Neural cell (in vitro differentiated cells): Measurements from ENCODE around the gene WARS2. TPM values are rescaled to one million over a fixed set of nuclear protein-coding genes. Genes with fewer than 3 reads are reported as not detected.

Experiments
- H2AFZ ChIP-seq: fragments of 200-600, 300-800 bp; sonication (generic), shearing (Covaris generic); 2 replicates; pipeline ENCODE4 v1.6.0; 2014; ENCODE audit warnings: low read depth, mild to moderate bottlenecking, antibody characterized with exemption, low read length, moderate library complexity
- H3F3A ChIP-seq: fragments of 200-600 bp; shearing (Covaris generic); 2 replicates; pipeline ENCODE4 v1.6.1; 2016; ENCODE audit warnings: mild to moderate bottlenecking, moderate library complexity, mixed read lengths, antibody characterized with exemption, low read length; ENCODE audit not compliant: insufficient read depth, poor library complexity, severe bottlenecking
- H3K27ac ChIP-seq: fragments of 200-600, 300-800 bp; sonication (generic), shearing (Covaris generic); 2 replicates; pipeline ENCODE4 v1.5.1; 2014; ENCODE audit warnings: mild to moderate bottlenecking, low read length, moderate library complexity
- H3K27me3 ChIP-seq: fragments of 300-800, 200-600 bp; sonication (generic), shearing (Covaris generic); 2 replicates; pipeline ENCODE4 v1.6.0; 2014; ENCODE audit warnings: mild to moderate bottlenecking, low read depth, low read length, moderate library complexity; ENCODE audit not compliant: insufficient read depth
- H3K36me3 ChIP-seq: fragments of 300-800, 200-600 bp; sonication (generic), shearing (Covaris generic); 2 replicates; pipeline ENCODE4 v1.5.1; 2014; ENCODE audit warnings: mild to moderate bottlenecking, antibody characterized with exemption, low read length, moderate library complexity; ENCODE audit not compliant: insufficient read depth
- H3K4me2 ChIP-seq: fragments of 300-800, 200-600 bp; sonication (generic), shearing (Covaris generic); 2 replicates; pipeline ENCODE4 v1.6.0; 2014; ENCODE audit warnings: mild to moderate bottlenecking, low read length
- H3K4me3 ChIP-seq: fragments of 300-800, 200-600 bp; sonication (generic), shearing (Covaris generic); 2 replicates; pipeline ENCODE4 v1.5.1; 2014; ENCODE audit warnings: mild to moderate bottlenecking, low read length, moderate library complexity
- H3K79me2 ChIP-seq: fragments of 200-600 bp; shearing (Covaris generic); replicated peaks from 2 replicates; pipeline ENCODE4 v1.6.0; 2014; ENCODE audit warnings: mild to moderate bottlenecking, low read length, moderate library complexity; ENCODE audit not compliant: insufficient read depth
- H3K9ac ChIP-seq: fragments of 300-800, 200-600 bp; sonication (generic), shearing (Covaris generic); 2 replicates; pipeline ENCODE4 v1.6.1; 2016; ENCODE audit warnings: mild to moderate bottlenecking, low read length, mixed read lengths
- H3K9me2 ChIP-seq: fragments of 200-600 bp; shearing (Covaris generic); 2 replicates; pipeline ENCODE4 v1.6.1; 2016; ENCODE audit warnings: mild to moderate bottlenecking, low read length, mixed read lengths; ENCODE audit not compliant: insufficient read depth
- H3K9me3 ChIP-seq: fragments of 200-600, 300-800 bp; sonication (generic), shearing (Covaris generic); 2 replicates; pipeline ENCODE4 v1.6.1; 2016; ENCODE audit warnings: mild to moderate bottlenecking, mixed run types, low read length, moderate library complexity, mixed read lengths
- H4K20me1 ChIP-seq: fragments of 200-600 bp; shearing (Covaris generic); 2 replicates; pipeline ENCODE4 v1.6.1; 2016; ENCODE audit warnings: mild to moderate bottlenecking, mixed run types; ENCODE audit not compliant: insufficient read depth
- EP300 ChIP-seq: fragments of 450-650 bp; conservative IDR thresholded peaks from 2 replicates; pipeline ENCODE4 v1.6.1; 2014; ENCODE audit warnings: antibody characterized with exemption, mild to moderate bottlenecking, moderate library complexity; ENCODE audit not compliant: poor library complexity, severe bottlenecking
- EZH2 ChIP-seq: fragments of 200-600, 300-800 bp; shearing (Covaris generic), sonication (generic); IDR thresholded peaks from 2 replicates; pipeline ENCODE4 v1.6.1; 2014; ENCODE audit warnings: antibody characterized with exemption, low read length, borderline replicate concordance, mild to moderate bottlenecking; ENCODE audit not compliant: insufficient read depth, poor library complexity, severe bottlenecking
- MXI1 ChIP-seq: fragments of 450-650 bp; conservative IDR thresholded peaks from 2 replicates; pipeline ENCODE4 v1.6.1; 2014; ENCODE audit warnings: antibody characterized with exemption, mild to moderate bottlenecking; ENCODE audit not compliant: poor library complexity, severe bottlenecking
- POLR2AphosphoS5 ChIP-seq: IDR thresholded peaks from 2 replicates; pipeline ENCODE4 v1.6.1; 2012
- RAD21 ChIP-seq: fragments of 450-650 bp; conservative IDR thresholded peaks from 2 replicates; pipeline ENCODE4 v1.6.1; 2014; ENCODE audit warnings: antibody characterized with exemption, mild to moderate bottlenecking, moderate library complexity
- REST ChIP-seq: IDR thresholded peaks from 2 replicates; pipeline ENCODE4 v1.6.1; 2012; ENCODE audit warnings: borderline replicate concordance
- SMC3 ChIP-seq: fragments of 450-650 bp; conservative IDR thresholded peaks from 2 replicates; pipeline ENCODE4 v1.6.1; 2014; ENCODE audit warnings: antibody characterized with exemption, mild to moderate bottlenecking, moderate library complexity; ENCODE audit not compliant: poor library complexity
- TAF1 ChIP-seq: IDR thresholded peaks from 2 replicates; pipeline ENCODE4 v1.6.1; 2012; ENCODE audit warnings: low read depth
- polyA plus RNA-seq: library from polyadenylated mRNA; depleted of rRNA; stranded (reverse); fragments of >200 nt; gene quantifications from 2 replicates; pipeline ENCODE4 v1.2.3, GENCODE V29; 2014
- TF ChIP-seq, protein P1 (sequence below): fragments of 450-650 bp; IDR thresholded peaks from 2 replicates; pipeline ENCODE4 v1.5.1; 2014; ENCODE audit warnings: antibody characterized with exemption, mild to moderate bottlenecking, moderate library complexity; ENCODE audit not compliant: poor library complexity, severe bottlenecking

The WARS2 gene
- polyA plus RNA-seq, 1 donor from 2014 or later: 4.7 TPM

GRCh38 chr1:119007339-119007669, 133.1 kb downstream of the WARS2 start:
- no peaks in the 10 kb centered on the region for H3K36me3 ChIP-seq
- no peak for TF ChIP-seq MXI1
- TF ChIP-seq POLR2AphosphoS5: no peak
- TF ChIP-seq EP300: no peak
- no peak for TF ChIP-seq TAF1
- TF ChIP-seq SMC3: no peak
- no peak for TF ChIP-seq RAD21
- no peak for TF ChIP-seq REST
- no peak for TF ChIP-seq EZH2
- TF ChIP-seq, protein P1, sequence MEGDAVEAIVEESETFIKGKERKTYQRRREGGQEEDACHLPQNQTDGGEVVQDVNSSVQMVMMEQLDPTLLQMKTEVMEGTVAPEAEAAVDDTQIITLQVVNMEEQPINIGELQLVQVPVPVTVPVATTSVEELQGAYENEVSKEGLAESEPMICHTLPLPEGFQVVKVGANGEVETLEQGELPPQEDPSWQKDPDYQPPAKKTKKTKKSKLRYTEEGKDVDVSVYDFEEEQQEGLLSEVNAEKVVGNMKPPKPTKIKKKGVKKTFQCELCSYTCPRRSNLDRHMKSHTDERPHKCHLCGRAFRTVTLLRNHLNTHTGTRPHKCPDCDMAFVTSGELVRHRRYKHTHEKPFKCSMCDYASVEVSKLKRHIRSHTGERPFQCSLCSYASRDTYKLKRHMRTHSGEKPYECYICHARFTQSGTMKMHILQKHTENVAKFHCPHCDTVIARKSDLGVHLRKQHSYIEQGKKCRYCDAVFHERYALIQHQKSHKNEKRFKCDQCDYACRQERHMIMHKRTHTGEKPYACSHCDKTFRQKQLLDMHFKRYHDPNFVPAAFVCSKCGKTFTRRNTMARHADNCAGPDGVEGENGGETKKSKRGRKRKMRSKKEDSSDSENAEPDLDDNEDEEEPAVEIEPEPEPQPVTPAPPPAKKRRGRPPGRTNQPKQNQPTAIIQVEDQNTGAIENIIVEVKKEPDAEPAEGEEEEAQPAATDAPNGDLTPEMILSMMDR: no peak
- H3K9me2 ChIP-seq: no peaks in the 10 kb centered on the region
- H3K79me2 ChIP-seq: no peaks in the 10 kb centered on the region
- peaks cover 7% of the 10 kb centered on the region for H3K9me3 ChIP-seq
- peaks cover 83% of the 10 kb centered on the region for H3K27me3 ChIP-seq
- peak overlapping the region; percentile 56 for H3K4me3 ChIP-seq
- H3K27ac ChIP-seq: no peak overlapping the region
- H3K9ac ChIP-seq: no peak overlapping the region
- H3F3A ChIP-seq: no peaks in the 10 kb centered on the region
- H3K4me2 ChIP-seq: no peak overlapping the region
- H2AFZ ChIP-seq: no peak overlapping the region
- no peaks in the 10 kb centered on the region for H4K20me1 ChIP-seq

GRCh38 chr1:119006406-119007279, 133.8 kb downstream of the WARS2 start:
- Histone ChIP-seq H3K27ac (no peak overlapping the region), H4K20me1 (no peaks in the 10 kb centered on the region), H3K4me3 (peak overlapping the region; percentile 56), H3K9me3 (peaks cover 7% of the 10 kb centered on the region), H3K4me2 (no peak overlapping the region), H3F3A (no peaks in the 10 kb centered on the region), H2AFZ (no peak overlapping the region), H3K79me2 (no peaks in the 10 kb centered on the region), H3K9me2 (no peaks in the 10 kb centered on the region), H3K27me3 (peaks cover 90% of the 10 kb centered on the region), H3K36me3 (no peaks in the 10 kb centered on the region), H3K9ac (no peak overlapping the region)
- TF ChIP-seq SMC3 (no peak), POLR2AphosphoS5 (peak; percentile 29), RAD21 (no peak), EP300 (no peak), EZH2 (peak; percentile 90)
